Vagina (tissue), 2 donors: ENCODE results near the gene GSC2. TPM values are rescaled to one million over a fixed set of nuclear protein-coding genes. Genes with fewer than 3 reads are reported as not detected.

Source experiments
- DNase-seq, 2 donors: peaks; one replicate each; pipeline ENCODE4 v3.0.0-alpha.2; 2017; ENCODE audit errors: extremely low spot score in 2 of 2
- H3K27ac ChIP-seq: fragments of 200-600 bp; sonication (generic); one replicate; pipeline ENCODE4 v1.5.1; 2019
- H3K27me3 ChIP-seq: fragments of 200-600 bp; sonication (generic); one replicate; pipeline ENCODE4 v1.5.1; 2019
- H3K36me3 ChIP-seq, 2 donors: fragments of 200-600 bp; sonication (generic); one replicate each; pipeline ENCODE4 v1.5.1; 2017 to 2019
- H3K4me1 ChIP-seq: fragments of 200-600 bp; sonication (generic); one replicate; pipeline ENCODE4 v1.5.1; 2019
- H3K4me3 ChIP-seq, 2 donors: fragments of 200-600 bp; sonication (generic); 1 replicate in 1 of 2; 2 replicates in 1 of 2; pipeline ENCODE4 v1.5.1; 2016 to 2019
- H3K9me3 ChIP-seq: fragments of 200-600 bp; sonication (generic); one replicate; pipeline ENCODE4 v1.5.1; 2019
- CTCF ChIP-seq, 3 experiments: fragments of 450-650 bp in 2 of 3; fragments of 200-600 bp in 1 of 3; sonication (generic) in 1 of 3; IDR thresholded peaks; one replicate each; pipeline ENCODE4 v1.5.1; 2017 to 2019; ENCODE audit warnings: antibody characterized with exemption in 3 of 3, mild to moderate bottlenecking in 2 of 3, moderate library complexity in 2 of 3
- POLR2A ChIP-seq, 2 donors: fragments of 450-650 bp; IDR thresholded peaks; one replicate each; pipeline ENCODE4 v1.6.1; 2017; ENCODE audit warnings: antibody characterized with exemption in 2 of 2, mild to moderate bottlenecking in 2 of 2, moderate library complexity in 2 of 2
- POLR2AphosphoS5 ChIP-seq, 2 donors: sonication (generic); formaldehyde crosslinking; IDR thresholded peaks; one replicate each; pipeline ENCODE4 v1.9.0; 2017; ENCODE audit warnings: antibody characterized with exemption in 2 of 2, mild to moderate bottlenecking in 2 of 2, low read depth in 1 of 2; ENCODE audit not compliant: insufficient read depth in 1 of 2
- intact Hi-C: fragments of 100-400 bp; cut with DNase I; formaldehyde crosslinking; loops from one replicate; pipeline ENCODE4 v1.15.1; 2023
- total RNA-seq: library from RNA; depleted of rRNA; stranded (reverse); fragments of >200 nt; gene quantifications from one replicate; pipeline ENCODE4 v1.2.3, GENCODE V29; 2016

GSC2 gene
- total RNA-seq, 1 donor from 2014 or later: not detected

GRCh38 chr22:19118329-19118880, 31.7 kb downstream of the GSC2 start:
- no peaks in the 10 kb centered on the region for H3K27me3 ChIP-seq
- H3K4me3 ChIP-seq: no peak overlapping the region
- TF ChIP-seq POLR2A (IDR thresholded peaks at IDR 0.05): no peak
- no peak for TF ChIP-seq POLR2AphosphoS5 (IDR thresholded peaks at IDR 0.05; ENCODE audit: insufficient read depth in 1 of 2, low read depth in 1 of 2)
- no peak for TF ChIP-seq CTCF (IDR thresholded peaks at IDR 0.05)
- no peak for DNase-seq
- H3K9me3 ChIP-seq: no peaks in the 10 kb centered on the region
- H3K4me1 ChIP-seq: peaks cover 85% of the 10 kb centered on the region
- H3K27ac ChIP-seq: no peak overlapping the region
- no peaks in the 10 kb centered on the region for H3K36me3 ChIP-seq
- intact Hi-C loops: no loop called here

- H3K4me3 ChIP-seq: no peak overlapping the region
- no peaks in the 10 kb centered on the region for H3K36me3 ChIP-seq
- no peak for TF ChIP-seq CTCF (IDR thresholded peaks at IDR 0.05)
- TF ChIP-seq POLR2A (IDR thresholded peaks at IDR 0.05): no peak
- no peak for TF ChIP-seq POLR2AphosphoS5 (IDR thresholded peaks at IDR 0.05; ENCODE audit: insufficient read depth in 1 of 2, low read depth in 1 of 2)
- intact Hi-C loops: no loop called here
- no peak overlapping the region for H3K27ac ChIP-seq
- DNase-seq: no peak
- H3K27me3 ChIP-seq: no peaks in the 10 kb centered on the region
- peaks cover 90% of the 10 kb centered on the region for H3K4me1 ChIP-seq
- H3K9me3 ChIP-seq: no peaks in the 10 kb centered on the region
Observed at GRCh38 chr22:19117111-19117512, 33.0 kb downstream of the GSC2 start.

GRCh38 chr22:19115628-19116027, 34.5 kb downstream of the GSC2 start:
- TF ChIP-seq CTCF (IDR thresholded peaks at IDR 0.05) (no peak), POLR2A (IDR thresholded peaks at IDR 0.05) (no peak), POLR2AphosphoS5 (IDR thresholded peaks at IDR 0.05; ENCODE audit: insufficient read depth in 1 of 2, low read depth in 1 of 2) (no peak)
- Histone ChIP-seq H3K4me1 (peaks cover 81% of the 10 kb centered on the region), H3K9me3 (no peaks in the 10 kb centered on the region), H3K36me3 (no peaks in the 10 kb centered on the region), H3K4me3 (no peak overlapping the region), H3K27me3 (no peaks in the 10 kb centered on the region), H3K27ac (no peak overlapping the region)
- DNase-seq: no peak
- intact Hi-C loops: no loop called here

- TF ChIP-seq POLR2AphosphoS5 (IDR thresholded peaks at IDR 0.05; ENCODE audit: insufficient read depth in 1 of 2, low read depth in 1 of 2) (no peak), POLR2A (IDR thresholded peaks at IDR 0.05) (no peak), CTCF (IDR thresholded peaks at IDR 0.05) (no peak)
- H3K27ac ChIP-seq: no peak overlapping the region
- peaks cover 78% of the 10 kb centered on the region for H3K4me1 ChIP-seq
- H3K4me3 ChIP-seq: no peak overlapping the region
- no peaks in the 10 kb centered on the region for H3K9me3 ChIP-seq
- no peak for DNase-seq
- no peaks in the 10 kb centered on the region for H3K36me3 ChIP-seq
- intact Hi-C loops: no loop called here
- H3K27me3 ChIP-seq: no peaks in the 10 kb centered on the region
Observed at GRCh38 chr22:19114984-19115552, 35.0 kb downstream of the GSC2 start.

- intact Hi-C loops: no loop called here
- no peaks in the 10 kb centered on the region for H3K9me3 ChIP-seq
- H3K4me1 ChIP-seq: peaks cover 77% of the 10 kb centered on the region
- no peak for DNase-seq
- no peaks in the 10 kb centered on the region for H3K27me3 ChIP-seq
- no peaks in the 10 kb centered on the region for H3K36me3 ChIP-seq
- TF ChIP-seq CTCF (IDR thresholded peaks at IDR 0.05): no peak
- TF ChIP-seq POLR2A (IDR thresholded peaks at IDR 0.05): no peak
- TF ChIP-seq POLR2AphosphoS5 (IDR thresholded peaks at IDR 0.05; ENCODE audit: insufficient read depth in 1 of 2, low read depth in 1 of 2): no peak
- H3K4me3 ChIP-seq: no peak overlapping the region
- H3K27ac ChIP-seq: no peak overlapping the region
Observed at GRCh38 chr22:19113429-19113828, 36.7 kb downstream of the GSC2 start.
